Ectodermal cell (in vitro differentiated cells): ENCODE measurements around the gene PZP.
A peak's percentile ranks its signal among the peaks of the same experiment; 100 is the strongest.
"Not testable (repeated sequence)": the region's sequence is repeated elsewhere in the genome, so short reads cannot be mapped to it uniquely, and the experiment has no call there.

Experiments used
- H3K27ac ChIP-seq: 2 replicates; pipeline ENCODE4 v1.7.0; 2013; ENCODE audit warnings: mild to moderate bottlenecking, low read depth, low read length; ENCODE audit not compliant: insufficient read depth, poor library complexity, severe bottlenecking
- H3K27me3 ChIP-seq: 2 replicates; pipeline ENCODE4 v1.7.0; 2013; ENCODE audit warnings: mild to moderate bottlenecking, low read length; ENCODE audit not compliant: insufficient read depth, control insufficient read depth, poor library complexity, severe bottlenecking
- H3K36me3 ChIP-seq: one replicate; pipeline ENCODE4 v1.7.0; 2013; ENCODE audit warnings: low read length; ENCODE audit not compliant: control insufficient read depth, insufficient read depth
- H3K4me1 ChIP-seq: one replicate; pipeline ENCODE4 v1.7.0; 2013; ENCODE audit warnings: low read length; ENCODE audit not compliant: control insufficient read depth, insufficient read depth
- H3K4me3 ChIP-seq: 2 replicates; pipeline ENCODE4 v1.7.0; 2013; ENCODE audit warnings: low read depth, low read length, control low read depth; ENCODE audit not compliant: insufficient read depth
- H3K9me3 ChIP-seq: 2 replicates; pipeline ENCODE4 v1.7.0; 2013; ENCODE audit warnings: mild to moderate bottlenecking, low read length, moderate library complexity; ENCODE audit not compliant: control insufficient read depth
- WGBS, 2 experiments: methylation state at CpG; one replicate each; pipeline ENCODE4 v1.1.7; 2013; ENCODE audit warnings: missing lambda C conversion rate in 2 of 2; 5-methylcytosine and 5-hydroxymethylcytosine counted together

The PZP gene

GRCh38 chr12:9204380-9204779 is 3.8 kb downstream of the PZP start:
- no peaks in the 10 kb centered on the region for H3K36me3 ChIP-seq
- H3K9me3 ChIP-seq = no peaks in the 10 kb centered on the region
- no peaks in the 10 kb centered on the region for H3K4me1 ChIP-seq
- no peak overlapping the region for H3K27ac ChIP-seq
- no peak overlapping the region for H3K4me3 ChIP-seq
- H3K27me3 ChIP-seq = no peaks in the 10 kb centered on the region
- WGBS, 2 experiments = 88 to 96% methylated on average over 2 to 3 of the region's 3 CpGs

- Histone ChIP-seq H3K9me3 (no peaks in the 10 kb centered on the region), H3K36me3 (no peaks in the 10 kb centered on the region), H3K27me3 (no peaks in the 10 kb centered on the region), H3K27ac (no peak overlapping the region), H3K4me1 (no peaks in the 10 kb centered on the region), H3K4me3 (no peak overlapping the region)
These were observed 10.2 kb downstream of the PZP start for GRCh38 chr12:9198012-9198411.

- no peak overlapping the region for H3K27ac ChIP-seq
- no peak overlapping the region for H3K4me3 ChIP-seq
- WGBS, 2 experiments = 90 to 94% methylated on average over 3 of the region's 3 CpGs
- no peaks in the 10 kb centered on the region for H3K36me3 ChIP-seq
- H3K9me3 ChIP-seq = no peaks in the 10 kb centered on the region
- H3K27me3 ChIP-seq = no peaks in the 10 kb centered on the region
- H3K4me1 ChIP-seq = no peaks in the 10 kb centered on the region
These were observed 23.9 kb downstream of the PZP start for GRCh38 chr12:9184276-9184675.

- H3K36me3 ChIP-seq = no peaks in the 10 kb centered on the region
- 65 to 70% methylated on average over 4 of the region's 4 CpGs for WGBS, 2 experiments
- H3K27me3 ChIP-seq = no peaks in the 10 kb centered on the region
- no peak overlapping the region for H3K4me3 ChIP-seq
- no peaks in the 10 kb centered on the region for H3K9me3 ChIP-seq
- H3K4me1 ChIP-seq = no peaks in the 10 kb centered on the region
- no peak overlapping the region for H3K27ac ChIP-seq
These were observed 27.4 kb downstream of the PZP start for GRCh38 chr12:9180810-9181209.

- Histone ChIP-seq H3K9me3 (no peaks in the 10 kb centered on the region), H3K36me3 (no peaks in the 10 kb centered on the region), H3K27me3 (no peaks in the 10 kb centered on the region), H3K27ac (no peak overlapping the region), H3K4me1 (no peaks in the 10 kb centered on the region), H3K4me3 (no peak overlapping the region)
- WGBS, 2 experiments = 98 to 100% methylated on average over 1 to 3 of the region's 3 CpGs
These were observed 28.4 kb downstream of the PZP start for GRCh38 chr12:9179781-9180180.

GRCh38 chr12:9169979-9170634 is 38.1 kb downstream of the PZP start:
- Histone ChIP-seq H3K27me3 (no peaks in the 10 kb centered on the region), H3K4me1 (no peaks in the 10 kb centered on the region), H3K4me3 (no peak overlapping the region), H3K27ac (no peak overlapping the region), H3K36me3 (no peaks in the 10 kb centered on the region), H3K9me3 (no peaks in the 10 kb centered on the region)
- 56 to 60% methylated on average over 8 of the region's 11 CpGs for WGBS, 2 experiments

- H3K4me3 ChIP-seq, H3K27ac ChIP-seq, H3K36me3 ChIP-seq, H3K9me3 ChIP-seq, H3K4me1 ChIP-seq, H3K27me3 ChIP-seq: not testable (repeated sequence)
- WGBS, 2 experiments = 45 to 73% methylated on average over 1 to 2 of the region's 5 CpGs
These were observed 40.9 kb downstream of the PZP start for GRCh38 chr12:9167345-9167744.

- H3K4me3 ChIP-seq = no peak overlapping the region
- no peaks in the 10 kb centered on the region for H3K9me3 ChIP-seq
- H3K27ac ChIP-seq = peak overlapping the region; percentile 53
- peaks cover 7% of the 10 kb centered on the region for H3K4me1 ChIP-seq
- WGBS, 2 experiments = 83 to 93% methylated on average over 5 of the region's 5 CpGs
- H3K27me3 ChIP-seq = no peaks in the 10 kb centered on the region
- no peaks in the 10 kb centered on the region for H3K36me3 ChIP-seq
These were observed 44.8 kb downstream of the PZP start for GRCh38 chr12:9163392-9163791.

GRCh38 chr12:9156119-9156518 is 52.1 kb downstream of the PZP start:
- Histone ChIP-seq H3K27me3 (no peaks in the 10 kb centered on the region), H3K36me3 (no peaks in the 10 kb centered on the region), H3K4me3 (no peak overlapping the region), H3K4me1 (peaks cover 3% of the 10 kb centered on the region), H3K9me3 (no peaks in the 10 kb centered on the region), H3K27ac (no peak overlapping the region)
- WGBS, 2 experiments = 92 to 93% methylated on average over 4 of the region's 4 CpGs

GRCh38 chr12:9149372-9149771 is 58.8 kb downstream of the PZP start:
- no peak overlapping the region for H3K4me3 ChIP-seq
- H3K27ac ChIP-seq = no peak overlapping the region
- WGBS, 2 experiments = 72 to 75% methylated on average over 6 of the region's 6 CpGs
- H3K4me1 ChIP-seq = no peaks in the 10 kb centered on the region
- no peaks in the 10 kb centered on the region for H3K9me3 ChIP-seq
- H3K27me3 ChIP-seq = no peaks in the 10 kb centered on the region
- no peaks in the 10 kb centered on the region for H3K36me3 ChIP-seq

- no peak overlapping the region for H3K4me3 ChIP-seq
- H3K9me3 ChIP-seq = no peaks in the 10 kb centered on the region
- no peaks in the 10 kb centered on the region for H3K27me3 ChIP-seq
- no peaks in the 10 kb centered on the region for H3K4me1 ChIP-seq
- no peaks in the 10 kb centered on the region for H3K36me3 ChIP-seq
- no peak overlapping the region for H3K27ac ChIP-seq
- 91 to 95% methylated on average over 2 of the region's 2 CpGs for WGBS, 2 experiments
These were observed 59.3 kb downstream of the PZP start for GRCh38 chr12:9148926-9149325.
